DMS53 treated with DMSO at 0.1 percent for 48 hours (cell line): ENCODE data around the gene MDP1.

Experiments
- DNase-seq: peaks from one replicate; lab custom pipeline; 2025; ENCODE audit not compliant: unreplicated experiment; lab: John Stamatoyannopoulos, UW

The MDP1 gene

DNA sequence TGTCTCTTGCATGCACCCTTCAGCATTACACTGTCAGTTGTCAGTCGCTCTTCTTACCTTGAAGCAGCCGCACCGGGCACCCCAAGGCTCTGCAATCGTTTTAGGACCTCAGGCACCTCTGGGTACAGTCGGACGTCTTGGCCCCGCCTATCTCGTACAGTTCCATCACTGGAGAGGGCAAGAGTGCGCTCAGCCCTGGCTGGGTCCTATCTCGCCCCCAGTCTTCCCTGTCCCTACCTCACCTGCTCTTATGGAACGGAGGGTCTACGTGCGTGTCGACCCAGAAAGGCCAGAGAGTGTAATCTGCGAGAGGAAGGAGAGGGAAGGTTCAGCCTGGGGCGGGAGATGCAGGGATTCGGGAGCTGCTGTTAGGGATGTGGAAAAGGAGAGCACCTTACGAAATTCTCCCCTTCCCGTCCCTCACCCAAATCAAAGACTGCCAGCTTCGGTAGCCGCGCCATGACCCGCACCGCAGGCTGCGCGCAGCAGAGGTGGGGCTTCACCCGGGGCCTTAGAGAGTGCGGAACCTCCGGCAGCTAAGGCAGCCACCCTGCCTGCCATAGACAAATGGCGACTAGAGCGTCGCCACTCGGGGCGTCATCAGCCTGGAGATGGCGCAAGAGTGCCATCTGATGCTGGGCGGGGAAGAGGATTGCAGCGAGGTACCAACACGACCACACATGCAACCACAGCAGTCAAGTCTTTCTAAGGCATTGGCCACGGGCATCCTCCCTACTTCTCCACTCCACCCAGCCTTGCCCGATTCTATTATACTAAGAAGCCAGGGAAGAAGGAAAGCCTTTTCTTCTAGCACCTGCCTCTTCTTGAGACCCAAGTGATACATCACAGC is at the start of gene MDP1:
Gene MDP1 (minus strand): TSS at position 572 of the 850 bp plus-strand sequence. CDS start 111 bp downstream, at position 461.
- DNase-seq = peak; percentile 66

DNA sequence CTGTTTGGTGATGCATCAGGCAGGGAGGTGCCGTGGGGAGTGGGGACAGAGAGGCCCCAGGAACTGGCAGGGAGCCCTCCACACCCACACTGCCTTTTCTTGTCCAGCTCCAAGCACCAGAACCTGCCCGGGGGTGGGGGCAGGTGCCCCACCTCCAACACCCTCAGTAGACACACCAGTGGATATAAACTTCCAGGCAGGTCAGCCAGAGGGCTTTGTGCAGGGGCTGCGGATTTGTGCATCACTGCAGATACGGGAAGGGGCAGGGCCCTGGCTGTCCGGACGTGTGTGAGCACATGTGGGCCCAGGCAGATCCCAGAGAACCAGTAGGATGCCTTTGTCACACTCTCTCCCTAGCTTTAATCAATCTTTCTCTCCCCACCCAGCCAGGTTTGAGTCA is 48.4 kb upstream of the MDP1 start:
- DNase-seq = no peak

DNA sequence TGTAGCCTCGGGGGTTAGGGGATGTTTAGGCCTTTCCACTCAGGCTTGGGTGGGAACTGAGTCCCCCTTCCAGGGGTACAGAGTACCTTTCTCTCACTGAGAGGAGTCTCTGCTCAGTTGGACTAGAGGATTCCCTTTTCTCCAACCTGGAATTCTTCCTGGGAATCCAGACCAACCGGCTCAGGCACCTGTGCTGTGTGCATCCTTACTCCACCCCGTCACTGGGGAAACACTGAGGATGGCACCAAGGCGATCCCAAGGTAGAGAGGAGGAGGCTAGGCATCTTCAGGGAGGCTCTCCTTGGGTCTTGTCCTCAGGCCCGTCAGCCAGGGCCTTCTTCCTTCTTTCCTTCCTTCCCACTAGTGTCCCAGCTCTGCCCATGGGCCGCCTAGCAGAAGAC is 48.0 kb upstream of the MDP1 start:
- no peak for DNase-seq

DNA sequence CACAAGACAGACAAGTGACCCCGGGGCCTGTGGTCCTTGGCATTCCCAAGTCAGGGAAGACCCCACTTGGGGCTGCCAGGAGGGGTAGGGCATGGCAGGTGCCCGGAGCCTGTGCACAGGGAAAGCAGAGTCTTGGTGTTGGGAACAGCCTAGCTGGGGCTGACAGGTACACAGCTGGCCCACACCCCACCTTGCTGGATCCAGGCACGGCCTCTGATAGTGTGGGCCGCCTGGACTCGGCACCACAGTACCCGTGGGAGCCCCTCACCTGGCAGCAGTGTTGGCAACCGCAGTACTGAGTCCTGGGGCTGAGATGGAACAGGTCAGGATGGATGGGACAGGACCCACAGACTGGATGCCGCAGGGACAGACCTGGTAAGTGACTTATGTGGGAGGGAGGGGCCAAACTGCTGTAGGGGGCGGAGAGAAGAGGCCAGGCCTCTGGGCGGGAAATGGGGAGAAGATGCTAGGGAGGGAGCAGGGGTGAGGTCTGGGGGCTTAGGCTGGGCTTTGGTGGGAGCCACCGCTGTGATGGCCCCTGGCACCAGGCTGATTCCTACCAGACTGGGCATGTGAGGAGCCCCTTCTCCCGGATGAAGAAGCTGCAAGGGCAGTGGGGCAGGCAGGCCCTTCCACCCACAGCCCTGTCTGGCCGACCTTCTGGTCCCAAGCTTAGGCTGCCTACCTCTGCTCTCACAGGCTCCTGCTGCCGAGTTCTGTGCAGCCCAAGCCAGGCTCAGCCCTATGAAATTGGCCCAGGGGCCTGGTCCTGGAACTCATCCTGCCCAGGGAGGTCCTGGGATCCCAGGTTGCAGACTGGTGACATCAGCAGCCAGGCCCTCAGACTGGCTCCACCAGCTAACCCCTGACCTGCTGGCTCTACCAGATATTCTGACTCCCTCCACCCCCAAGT is 47.2 kb upstream of the MDP1 start, which contains the start of gene TGM1:
Gene TGM1 (minus strand): TSS at position 357 of the 913 bp plus-strand sequence. CDS start 825 bp downstream, outside the sequence.
- DNase-seq = no peak

DNA sequence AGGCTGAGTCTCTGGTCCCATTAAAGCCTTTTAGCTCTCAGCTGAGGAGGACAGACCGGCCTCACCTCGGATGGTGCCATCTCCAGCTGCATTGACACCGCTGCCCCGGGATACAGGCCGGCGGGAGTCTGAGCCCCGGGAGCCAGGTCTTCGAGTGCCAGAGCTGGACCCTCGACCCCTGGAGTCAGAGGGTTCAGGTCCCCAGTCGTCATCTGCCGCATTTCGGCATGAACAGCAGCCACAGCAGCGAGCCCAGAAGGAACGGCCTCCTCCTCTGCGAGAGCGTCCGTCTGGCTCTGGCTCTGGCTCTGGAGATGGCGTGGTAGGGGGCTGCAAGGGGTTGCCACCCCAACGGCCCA is 46.1 kb upstream of the MDP1 start:
- DNase-seq = no peak

DNA sequence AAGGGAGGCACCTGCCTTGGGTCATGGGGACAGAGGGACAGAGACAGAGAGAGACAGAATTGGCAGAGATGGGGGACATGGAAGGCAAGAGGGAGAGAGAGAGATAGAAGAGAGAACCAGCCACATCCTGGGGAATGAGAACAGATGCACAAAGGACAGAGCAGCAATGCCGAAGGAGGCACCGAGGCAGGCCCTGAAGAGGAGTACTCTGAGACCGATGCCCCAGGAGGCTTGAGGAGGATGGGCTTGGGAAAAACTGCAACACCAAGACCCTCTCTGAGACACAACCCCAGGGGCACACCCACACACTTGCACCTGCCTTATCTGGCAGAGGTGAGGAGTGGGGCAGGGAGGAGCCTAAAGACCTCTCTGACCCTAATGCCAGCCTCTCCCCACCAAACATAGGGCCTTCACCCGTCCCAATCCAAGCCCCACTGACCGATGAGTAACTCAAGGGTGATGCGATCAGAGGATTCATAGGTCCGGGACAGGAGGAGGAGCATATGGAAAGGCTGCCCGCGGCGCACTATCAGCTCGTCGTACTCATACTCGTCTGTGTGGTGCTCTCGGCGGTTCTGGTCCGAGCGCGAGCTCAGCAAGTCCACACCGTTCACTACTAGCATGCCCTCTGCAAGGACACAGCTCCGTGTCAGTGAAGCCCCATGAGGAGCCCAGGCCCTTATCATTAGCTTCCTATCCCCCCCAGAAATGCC is 45.5 kb upstream of the MDP1 start:
- DNase-seq = no peak

DNA sequence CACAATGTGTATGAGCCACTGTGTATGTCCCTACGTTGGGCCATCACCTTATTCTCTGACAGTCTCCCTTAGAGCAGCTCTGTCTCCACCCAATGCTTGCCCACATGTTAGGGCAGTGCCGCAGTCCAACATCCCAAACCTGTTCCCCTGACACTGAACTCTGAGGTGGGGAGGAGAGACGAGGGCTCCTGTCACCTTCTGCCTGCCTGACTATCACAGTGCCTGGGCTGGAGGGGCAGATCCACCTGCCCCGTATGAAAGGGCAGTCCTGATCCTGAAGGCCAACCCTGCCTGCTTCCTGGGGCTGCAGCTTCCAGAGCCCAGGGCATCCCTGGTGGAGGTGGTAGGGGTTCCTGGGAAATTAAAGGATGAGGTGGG is 44.9 kb upstream of the MDP1 start:
- DNase-seq = no peak

DNA sequence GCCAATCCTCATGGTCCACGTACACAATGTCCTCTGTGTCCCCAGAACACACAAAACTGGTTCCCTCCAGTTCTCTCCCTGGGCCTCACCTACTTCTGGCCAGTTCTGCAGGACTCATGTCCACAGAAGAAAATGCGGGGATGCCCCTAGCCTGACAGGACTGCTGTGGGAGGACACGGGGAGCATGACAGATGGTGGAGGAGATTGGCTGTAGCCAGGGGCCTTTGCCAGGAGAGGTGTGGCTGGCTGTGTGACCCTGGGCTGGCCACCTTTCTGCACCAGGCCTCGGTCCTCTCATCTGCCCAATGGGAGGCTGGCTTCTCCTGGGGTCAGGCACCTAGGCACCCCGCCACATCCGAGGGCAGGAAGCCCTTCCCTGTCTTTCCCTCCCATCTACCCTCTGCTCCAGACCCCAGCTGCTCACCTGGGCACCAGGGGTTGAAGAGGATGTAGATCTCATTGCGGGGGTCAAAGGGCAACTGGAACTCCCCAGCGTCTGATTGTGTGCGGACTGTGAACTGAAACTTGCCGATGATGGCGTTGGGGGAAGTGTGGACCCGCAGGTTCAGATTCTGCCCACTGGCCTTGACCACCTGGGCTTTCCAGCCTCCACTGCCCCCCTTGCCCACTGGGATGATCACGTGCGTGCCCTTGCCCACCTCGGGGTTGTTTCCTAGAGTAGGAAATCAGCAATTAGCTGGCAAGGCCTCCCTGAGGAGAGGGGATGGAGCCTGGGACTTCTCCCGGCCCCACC is 44.3 kb upstream of the MDP1 start:
- no peak for DNase-seq

DNA sequence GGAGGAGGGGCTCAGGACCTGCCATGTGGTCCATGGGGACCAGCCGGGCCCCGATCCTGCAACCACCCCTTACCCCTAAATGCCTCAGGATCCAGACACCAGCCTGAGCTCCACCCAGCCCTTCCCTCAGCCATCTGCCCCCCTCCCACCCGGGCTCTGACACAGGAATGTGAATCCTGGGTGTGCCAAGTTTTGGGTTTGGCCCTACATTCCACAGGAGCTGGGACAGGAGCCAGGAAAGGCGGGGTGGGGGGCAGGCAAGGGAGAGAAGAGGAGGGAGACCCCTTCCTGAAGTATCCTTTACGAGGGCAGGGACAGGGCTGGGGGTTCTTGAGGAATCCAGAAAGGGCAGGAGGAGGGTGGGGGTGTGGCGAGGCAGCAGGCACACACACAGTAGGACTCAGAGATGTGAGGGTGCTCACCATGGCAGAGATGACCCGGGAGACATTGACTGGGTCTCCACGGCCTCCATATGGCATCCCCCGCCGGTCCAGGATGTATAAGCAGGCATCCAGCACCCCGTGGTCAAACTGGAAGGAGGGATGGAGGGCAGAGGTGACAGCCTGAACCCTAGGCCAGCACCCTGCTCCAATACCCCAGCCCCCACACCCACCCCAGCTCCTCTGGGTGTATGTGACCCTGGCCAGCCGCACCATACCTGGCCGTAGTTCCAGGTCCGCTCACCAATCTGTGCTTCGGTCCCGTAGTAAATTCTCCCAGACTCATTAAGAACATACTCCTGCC is 43.6 kb upstream of the MDP1 start:
- no peak for DNase-seq

DNA sequence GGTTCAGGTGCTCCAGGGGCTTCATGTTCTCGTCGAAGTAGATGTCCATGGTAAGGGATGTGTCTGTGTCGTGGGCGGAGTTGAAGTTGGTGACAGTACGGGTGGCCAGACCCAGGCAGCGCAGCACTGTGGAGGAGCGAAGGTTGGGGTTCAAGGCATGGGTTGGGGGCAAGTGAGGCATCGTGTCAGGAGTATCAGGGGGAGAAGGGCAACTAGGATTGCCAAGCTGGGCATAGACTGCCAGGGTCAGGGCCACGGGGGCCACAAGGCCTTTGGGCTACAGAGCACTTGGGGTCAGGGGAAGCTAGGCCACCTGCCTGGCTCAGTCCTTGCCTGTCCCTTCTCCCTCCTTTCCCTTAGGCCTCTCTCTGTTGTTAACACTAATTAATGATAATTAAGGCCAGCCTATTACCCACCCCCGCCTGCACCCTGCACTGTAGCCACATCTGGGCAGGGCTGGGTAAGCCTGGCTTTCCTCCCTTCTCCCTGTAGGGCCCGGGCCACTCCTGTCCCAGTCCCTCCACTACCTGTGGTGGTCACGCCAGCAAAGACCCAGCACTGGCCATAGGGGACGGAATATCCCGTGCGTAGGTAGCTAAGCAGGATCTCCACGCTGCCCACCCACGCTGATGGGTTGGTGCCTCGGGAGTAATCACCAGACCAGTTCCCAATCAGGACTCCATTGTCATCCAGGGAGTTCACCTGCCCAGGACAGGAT is 42.8 kb upstream of the MDP1 start:
- DNase-seq = no peak

DNA sequence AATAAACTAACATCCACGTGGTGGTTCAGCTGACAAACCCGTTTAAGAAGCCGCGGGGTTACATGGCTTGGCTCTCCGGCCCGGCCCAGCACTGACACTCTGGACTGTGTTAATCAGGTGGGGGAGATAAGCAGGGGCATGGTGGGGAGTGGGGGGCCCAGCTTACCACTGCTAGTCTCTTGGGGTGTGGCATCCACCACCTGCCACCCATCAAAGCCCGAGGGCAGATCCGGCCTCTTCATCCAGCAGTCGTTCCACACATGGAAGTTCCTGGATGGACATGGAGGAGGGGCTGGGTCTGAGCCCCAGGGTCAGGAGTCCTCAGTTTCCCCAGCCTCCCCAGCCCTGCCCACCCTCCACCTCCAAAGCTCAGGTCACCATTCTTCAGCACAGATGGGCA is 42.3 kb upstream of the MDP1 start:
- DNase-seq = no peak

DNA sequence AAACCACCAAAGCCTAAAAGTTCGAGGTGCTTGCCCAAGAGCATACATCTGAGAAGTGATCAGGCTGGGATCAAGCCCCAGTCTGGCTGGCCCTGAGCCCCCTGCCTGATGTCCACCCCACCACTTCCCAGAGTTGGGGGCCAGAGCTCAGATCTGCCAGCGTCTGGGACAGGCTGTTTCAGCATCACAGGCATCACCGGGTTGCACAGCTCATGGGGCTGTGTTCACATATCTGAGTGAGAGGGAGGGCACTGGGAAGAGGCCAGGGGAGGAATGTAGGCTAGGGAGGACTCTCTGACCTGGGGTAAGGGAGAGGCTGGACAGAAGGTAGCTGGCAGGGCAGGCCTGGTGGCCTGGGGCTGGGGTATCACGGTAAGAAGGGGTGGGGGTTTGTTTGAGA is 41.1 kb upstream of the MDP1 start:
- DNase-seq = no peak

DNA sequence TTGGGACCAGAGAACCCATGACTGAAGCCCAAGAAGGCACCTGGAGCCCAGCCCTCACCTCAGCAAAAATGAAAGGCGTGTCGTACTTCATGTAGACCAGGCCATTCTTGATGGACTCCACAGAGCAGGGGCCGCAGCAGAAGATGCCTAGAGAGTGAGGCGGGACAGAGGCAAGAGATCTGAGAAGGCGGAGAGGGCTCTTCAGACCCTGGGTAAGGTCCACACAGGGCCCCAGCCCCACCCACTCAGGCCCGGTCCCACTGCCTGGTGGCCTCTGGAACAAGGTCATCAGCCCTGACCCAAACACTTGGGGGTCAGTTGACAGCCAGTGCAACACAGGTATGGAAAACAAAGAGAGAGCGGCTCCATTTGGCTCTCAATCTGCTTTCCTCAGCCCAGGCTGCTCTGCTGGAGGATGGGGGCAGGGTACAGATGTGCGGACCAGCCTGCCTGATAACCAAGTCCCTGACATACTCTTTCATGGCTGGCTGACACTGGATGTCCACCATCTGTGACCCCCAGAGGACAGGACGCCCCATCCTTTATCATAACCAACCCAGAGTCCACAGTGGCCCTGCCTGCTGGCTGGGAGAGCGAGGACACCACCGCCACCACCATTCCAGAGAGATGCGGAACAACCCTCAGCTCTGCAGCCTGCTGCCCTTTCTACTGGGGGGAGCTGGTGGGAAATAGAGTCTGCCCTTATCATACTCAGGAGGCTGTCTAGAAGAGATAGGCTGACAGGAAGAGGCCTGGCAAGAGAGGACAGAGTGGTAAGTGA is 40.3 kb upstream of the MDP1 start:
- no peak for DNase-seq

DNA sequence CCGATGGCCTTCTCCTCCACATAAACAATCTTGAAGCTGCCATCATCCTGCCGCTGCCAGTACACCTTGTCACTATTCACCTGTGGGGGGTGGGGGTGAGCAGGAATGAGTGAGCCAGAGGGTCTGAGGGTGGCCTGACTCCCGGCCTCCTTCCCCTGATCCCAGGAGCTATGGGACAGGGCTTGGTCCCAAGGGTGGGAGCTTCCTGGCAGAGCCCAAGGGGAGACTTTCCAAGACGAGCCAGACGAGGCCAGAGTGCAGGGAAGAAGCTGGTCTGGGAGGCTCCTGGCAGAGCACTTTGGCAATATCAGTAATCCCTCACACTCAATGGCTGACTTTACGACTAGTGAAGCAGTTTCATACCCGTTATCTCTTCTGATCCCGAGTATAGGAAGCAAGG is 39.6 kb upstream of the MDP1 start:
- no peak for DNase-seq

DNA sequence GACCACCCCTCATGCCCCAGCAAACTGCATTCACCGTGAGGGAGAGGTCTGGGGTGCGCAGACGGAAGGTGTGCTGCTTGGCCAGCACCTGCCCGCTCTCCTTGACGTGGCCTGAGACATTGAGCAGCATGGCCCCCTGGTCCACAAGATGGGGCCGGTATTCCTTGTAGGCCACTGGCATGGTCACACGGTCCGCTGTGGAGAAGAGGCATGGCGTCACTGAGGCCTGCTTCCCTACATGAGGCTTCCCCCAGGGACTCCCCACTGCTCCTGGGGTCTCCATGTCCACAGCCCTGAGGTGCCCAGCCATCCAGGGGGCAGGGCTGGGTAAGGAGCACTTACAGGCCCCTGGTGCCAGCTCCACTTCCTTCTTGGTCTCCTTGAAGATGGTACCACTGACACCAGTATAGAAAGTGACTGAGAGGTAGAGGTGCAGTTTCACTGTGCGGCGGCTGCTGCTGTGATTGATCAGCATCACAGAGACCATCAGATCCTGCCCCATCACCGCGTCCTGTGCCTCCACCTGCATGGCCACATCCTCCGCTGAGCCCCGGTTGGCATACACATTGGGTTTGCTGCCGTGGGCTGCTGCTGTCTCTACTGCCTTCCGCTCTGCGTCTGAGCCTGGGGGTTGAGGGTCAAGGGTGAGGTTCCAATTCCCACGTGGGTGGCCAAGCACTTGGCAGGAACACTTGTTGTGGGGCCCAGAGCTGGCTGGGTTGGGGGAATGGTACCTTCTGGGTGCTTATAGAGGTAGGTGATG is 38.9 kb upstream of the MDP1 start:
- no peak for DNase-seq

DNA sequence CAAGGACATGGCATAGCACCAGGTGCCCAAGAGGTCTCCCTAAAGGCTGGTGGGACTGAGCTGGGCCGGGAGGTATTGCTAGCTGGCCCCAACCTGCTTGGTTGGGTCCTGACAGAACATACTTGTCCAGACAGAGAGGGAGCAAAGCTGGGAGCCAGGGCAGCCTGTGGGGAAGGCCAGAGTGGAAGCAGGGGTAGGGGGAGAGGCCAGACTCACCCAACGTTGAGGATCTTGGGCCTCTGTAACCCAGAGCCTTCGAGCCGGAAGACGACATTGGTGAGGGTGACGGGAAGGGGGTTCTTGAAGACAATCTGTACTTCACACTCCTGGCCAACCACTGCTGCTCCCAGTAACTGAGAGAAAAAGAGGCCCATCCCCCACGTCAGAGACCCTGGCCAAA is 38.1 kb upstream of the MDP1 start:
- DNase-seq = no peak

DNA sequence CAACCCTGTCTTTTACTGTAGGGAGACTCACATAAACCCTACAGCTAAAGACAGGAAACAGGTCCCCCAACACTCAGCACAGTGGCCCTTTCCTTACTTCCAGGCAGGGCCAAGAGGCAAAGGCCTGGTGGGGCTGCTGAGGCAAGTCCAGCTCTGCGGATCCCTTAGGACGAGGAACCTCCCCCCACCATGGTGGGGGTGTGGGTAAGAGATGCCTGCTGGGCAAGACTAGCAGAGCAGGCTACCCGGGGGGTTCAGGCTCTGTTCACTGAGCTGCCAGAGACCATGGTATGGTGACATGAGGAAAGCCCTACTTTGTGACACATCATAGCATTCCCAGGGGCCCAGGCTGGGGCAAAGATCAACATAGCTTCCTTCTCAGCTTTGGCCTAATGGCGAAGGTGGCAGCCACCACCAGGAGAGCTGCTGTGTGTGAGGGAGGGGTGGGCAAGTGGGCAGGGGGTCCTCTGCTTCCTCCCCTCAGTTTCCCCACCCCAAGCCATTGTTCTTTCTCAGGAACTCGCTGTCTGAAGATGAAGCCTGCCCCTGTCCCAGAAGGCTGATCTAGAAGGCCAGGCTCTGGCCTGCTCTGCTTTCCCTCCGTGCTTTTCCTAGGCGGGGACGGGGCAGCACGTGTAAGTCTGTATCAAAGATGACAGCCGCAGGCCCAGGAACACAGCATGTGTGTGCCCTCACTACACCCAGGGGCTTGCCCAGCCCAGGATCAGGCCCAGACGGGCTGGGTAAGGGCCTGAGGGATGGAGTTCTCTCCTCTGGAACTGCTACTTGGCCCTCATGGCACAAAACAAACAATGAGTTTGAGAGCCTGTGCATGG is 36.6 kb upstream of the MDP1 start:
- DNase-seq = no peak
